Activated CD8-positive, alpha-beta memory T cell treated with anti-CD3 and anti-CD28 coated beads for 24 hours (primary cell): ENCODE results near the gene CDYL.

Experiments used
- DNase-seq: peaks from one replicate; pipeline ENCODE4 v3.0.0-alpha.2; 2020

CDYL gene

DNA sequence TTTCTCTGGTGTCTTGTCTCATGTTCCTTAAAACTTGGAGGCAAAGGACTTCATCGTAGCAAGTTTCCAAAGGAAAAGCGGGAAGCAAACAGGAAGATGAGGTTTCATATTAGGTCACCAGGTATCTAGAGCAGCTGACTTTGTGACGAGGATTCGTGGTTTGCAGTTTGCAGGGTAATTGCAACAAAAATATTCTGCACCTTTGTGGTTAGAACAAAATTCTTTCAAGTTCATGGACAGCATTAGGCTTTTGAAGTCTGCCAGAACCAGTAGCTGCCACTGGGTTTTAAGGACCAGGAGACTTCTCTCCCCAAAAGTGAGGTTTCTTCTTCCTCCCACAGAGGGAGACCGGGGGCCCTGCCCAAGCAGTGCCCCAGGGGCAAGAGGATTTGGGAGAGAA, 164.2 kb downstream of the CDYL start:
- DNase-seq: no peak

DNA sequence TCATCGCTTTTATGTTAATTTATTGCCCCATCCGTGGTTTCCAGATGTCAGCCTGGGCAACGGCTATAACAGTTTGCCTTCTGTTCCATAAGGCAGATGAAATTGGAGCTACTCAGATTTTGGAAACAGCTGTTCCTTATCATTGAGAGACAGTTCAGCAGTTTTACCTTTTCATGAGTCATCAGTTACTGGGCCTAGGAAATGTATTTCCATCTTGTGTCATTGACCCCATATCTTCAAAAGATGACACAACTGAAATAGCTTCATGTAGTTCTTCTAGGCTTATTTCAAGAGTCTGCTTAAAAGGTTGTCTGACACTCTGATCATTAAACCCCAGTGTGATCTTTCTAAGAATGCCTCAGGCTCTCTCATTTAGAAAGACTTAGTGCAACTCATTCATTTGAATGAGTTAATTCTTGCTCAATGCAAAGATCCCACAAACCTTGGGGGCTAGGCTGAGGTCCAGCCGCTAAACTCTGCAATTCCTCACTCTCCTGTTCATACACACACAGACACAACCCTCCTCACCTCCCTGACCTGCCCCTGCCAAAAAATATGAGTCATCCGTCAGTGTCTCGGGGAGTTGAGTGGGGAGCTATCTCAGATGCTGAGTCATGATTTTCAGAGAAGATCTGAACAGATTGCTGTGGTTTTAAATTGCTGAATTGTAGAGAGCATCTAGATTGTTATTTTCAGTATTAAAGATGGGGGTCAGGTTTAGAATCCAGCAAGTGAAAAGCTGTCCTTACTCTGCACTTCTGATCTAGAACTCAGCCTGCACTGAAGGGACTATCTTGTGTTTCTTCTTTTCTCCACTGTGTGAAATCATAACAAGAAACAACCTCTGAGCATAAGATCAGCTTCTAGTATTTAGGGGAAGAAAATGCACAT, 165.8 kb downstream of the CDYL start:
- DNase-seq: peak; percentile 65

DNA sequence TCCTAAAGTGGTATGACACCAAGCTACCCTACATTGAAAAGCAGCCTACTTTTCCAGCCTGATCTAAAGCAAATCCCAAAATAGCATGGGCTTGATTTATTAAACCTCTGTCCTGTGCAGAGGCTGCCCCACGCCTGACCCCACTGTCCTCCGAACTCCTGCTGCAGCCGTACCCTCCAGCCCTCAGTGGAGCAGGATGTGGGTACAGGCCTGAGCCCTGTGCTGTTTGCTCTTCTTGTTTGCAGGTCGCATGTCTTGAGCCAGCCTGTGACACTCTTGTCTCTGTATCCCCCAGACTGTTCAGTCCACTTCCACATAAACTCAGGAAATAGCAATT, 166.4 kb downstream of the CDYL start:
- no peak for DNase-seq

DNA sequence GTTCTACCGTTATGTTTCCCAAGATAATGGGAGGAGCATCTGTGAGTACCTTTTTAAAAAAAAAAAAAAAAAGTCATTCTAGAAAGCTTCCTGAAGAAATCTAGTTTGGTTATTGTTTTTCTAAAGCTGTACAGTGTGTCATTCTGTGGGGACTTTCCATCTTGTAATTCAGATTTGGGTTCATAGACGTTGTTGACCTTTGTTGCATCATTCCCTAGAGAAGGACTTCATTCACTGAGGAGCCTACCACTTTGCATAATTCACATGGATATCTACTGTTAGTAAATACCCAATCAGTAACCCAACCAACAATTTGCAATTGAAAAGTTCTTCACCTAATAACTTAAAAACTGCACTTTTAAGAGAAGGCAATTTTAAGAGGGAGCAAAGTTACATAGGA, 167.5 kb downstream of the CDYL start:
- DNase-seq: no peak

DNA sequence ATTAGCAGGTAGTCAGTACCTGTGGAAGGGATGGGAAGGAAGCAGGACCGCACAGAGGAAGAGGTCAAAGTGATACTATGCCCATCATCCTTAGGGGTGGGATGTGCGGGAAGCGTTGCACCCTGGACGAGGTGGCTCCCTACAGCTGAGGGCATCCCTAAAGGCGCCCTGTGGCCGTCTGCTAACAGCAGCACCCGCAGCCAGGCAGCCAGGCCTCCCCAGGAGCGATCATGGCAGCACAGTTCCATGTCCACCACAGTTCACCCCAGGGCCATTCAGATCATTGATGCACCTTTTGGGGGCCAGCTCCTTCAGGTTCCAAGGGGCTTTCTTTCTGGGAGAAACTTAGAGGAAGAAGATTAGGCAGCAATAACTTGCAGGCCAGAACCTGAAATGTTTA, 168.1 kb downstream of the CDYL start:
- no peak for DNase-seq

DNA sequence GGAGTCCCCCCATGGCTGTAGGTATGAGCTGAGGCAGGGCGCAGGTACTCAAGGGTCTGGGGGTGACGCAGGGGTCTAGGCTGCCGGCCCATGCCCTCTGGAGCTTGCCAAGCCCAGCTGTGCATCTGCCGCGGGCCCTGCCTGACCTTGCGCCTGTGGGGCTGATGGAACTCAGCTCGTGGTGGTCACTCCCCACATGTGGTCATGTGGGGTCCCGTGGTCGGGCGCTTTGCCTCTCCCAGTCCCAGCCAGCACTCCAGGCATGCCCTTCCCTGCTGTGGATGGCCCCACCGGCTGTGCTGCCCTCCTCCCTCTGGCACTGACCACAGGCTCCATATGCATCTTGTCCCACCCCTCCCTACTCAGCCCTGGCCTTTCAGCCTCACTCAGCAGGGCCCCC, 170.3 kb downstream of the CDYL start:
- no peak for DNase-seq

DNA sequence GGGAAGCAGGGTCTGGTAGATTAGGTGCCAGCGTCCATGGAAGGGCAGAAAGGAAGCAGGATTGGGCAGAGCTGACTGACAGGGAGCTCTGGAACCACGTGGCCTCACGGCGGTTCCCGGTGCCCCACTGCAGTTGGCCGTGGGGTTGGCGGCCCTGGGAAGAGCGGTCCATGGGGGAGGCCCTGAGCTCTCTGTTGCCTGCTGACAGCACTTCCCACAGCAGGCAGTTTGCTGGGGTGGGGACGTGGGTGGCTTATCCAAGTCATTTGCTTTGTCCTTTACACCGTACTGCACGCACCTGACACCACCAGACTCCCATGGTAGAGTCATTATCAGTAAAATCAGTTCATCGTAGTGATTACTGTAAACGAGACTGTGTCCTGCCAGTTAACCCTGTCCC, 171.5 kb downstream of the CDYL start:
- no peak for DNase-seq

DNA sequence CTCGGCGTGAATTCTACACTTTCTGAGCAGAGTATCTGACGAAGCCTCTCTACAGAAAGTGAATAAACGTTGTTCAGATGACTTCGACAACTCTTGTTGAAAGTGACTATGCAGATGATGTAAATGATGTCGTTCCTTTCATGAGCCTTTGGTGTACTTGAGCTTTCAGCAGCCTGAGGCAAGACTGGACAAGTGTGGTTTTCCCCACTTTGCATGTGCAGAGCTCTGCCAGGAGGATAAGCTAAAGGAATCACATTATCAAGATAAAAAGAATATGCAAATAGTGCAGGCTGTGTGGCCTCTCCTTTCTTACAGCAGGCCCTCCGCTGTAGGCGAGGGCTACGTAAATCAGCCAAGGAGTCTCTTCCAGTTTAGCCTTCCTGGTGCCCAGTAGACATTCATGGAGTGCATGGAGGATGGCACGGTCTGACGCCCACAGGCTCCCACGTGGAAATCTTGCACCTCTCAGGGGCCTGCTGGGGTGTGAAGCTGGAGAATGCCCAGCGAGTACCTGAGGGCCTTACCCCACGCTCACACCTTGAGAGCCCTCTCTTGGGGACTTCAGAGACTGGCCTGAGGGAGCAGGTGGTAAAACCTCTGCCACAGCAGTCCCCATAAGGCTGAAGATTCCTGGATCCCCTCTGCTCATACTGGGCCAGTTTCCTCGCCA, 172.7 kb downstream of the CDYL start:
- no peak for DNase-seq

DNA sequence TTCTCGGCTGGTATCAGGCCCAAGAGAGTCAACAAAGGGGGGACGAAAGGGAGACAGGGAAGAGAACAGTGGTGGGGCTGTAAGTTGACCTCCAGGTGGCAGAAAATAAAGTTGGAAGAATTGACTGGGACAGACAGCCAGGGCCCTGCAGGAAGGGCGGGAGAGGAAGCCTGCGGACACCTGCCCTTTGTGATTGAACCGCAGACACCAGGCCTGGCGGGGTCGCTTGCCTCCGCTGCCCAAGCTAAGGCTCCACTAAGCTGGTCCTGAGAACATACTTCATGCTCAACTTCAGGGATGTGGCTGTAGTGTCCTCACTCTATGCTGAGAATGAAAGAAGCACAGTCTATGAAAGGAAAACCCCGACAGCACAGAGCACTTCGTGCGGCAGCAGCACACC, 173.9 kb downstream of the CDYL start:
- DNase-seq: no peak

DNA sequence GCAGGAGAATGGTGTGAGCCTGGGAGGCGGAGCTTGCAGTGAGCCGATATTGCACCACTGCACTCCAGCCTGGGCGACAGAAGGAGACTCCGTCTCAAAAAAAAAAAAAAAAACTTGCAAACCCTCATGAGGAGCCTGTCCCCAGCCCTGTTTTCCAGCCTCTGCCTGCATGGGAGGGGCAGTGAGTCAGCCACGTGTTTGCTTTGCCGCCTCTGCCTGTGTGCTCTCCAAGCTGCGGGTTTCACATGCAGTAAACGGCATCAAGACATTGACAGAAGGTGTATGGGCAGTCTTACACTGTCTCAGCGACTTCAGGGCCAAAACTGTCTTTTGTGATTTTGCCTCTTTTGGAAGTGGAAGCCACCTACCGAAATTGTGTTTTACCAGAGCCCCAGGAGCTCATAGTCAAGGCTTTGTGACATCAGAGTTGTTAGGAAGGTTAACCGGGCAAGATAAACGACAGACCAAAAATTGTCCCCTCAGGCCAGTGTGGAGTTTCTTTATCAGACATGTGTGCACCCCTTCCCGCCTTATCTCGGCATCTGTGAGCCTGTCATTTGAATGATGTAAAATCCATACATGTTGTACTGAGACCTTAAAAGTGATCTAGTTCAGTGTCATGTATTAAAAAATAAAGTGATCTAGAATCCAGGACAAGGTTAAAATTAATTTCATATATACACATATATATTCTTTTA, 174.8 kb downstream of the CDYL start:
- no peak for DNase-seq

DNA sequence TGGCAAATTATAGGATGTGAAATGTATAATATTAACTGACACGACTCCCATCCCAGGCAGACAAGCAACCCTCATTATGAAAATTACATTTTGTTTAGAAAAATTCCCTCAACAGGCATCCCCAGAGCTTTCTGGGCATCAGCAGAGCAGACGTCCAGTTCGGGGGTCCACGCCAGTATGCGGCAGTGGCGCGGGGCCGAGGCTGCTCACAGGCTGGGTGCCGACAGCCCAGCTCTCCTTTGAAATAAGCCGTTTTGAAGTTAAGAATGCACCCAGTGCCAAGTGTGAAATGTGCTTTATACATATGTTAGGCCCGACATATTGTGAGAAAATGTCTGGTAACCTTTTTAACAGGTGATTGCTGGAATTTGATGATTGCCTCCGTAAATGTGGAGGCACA, 177.2 kb downstream of the CDYL start:
- DNase-seq: peak; percentile 33

DNA sequence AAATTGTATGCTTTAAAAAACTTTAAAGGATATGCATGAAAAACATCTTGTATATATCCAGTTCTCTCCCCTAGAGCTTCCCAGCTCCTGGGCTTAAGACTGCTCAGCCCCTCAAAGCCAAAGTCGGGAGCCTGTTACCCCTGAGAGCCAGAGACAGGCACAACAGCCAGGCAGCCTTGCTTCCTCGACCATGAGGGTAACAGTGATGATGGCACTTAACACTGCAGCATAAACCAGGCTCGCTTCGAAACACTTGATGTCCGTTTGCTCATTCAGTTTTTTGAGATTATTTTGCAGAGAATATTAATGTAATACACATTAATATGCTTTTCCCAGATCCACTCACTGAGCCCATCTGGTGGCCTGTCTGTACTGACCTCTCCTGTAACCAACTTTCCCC, 180.4 kb downstream of the CDYL start:
- DNase-seq: peak; percentile 15

DNA sequence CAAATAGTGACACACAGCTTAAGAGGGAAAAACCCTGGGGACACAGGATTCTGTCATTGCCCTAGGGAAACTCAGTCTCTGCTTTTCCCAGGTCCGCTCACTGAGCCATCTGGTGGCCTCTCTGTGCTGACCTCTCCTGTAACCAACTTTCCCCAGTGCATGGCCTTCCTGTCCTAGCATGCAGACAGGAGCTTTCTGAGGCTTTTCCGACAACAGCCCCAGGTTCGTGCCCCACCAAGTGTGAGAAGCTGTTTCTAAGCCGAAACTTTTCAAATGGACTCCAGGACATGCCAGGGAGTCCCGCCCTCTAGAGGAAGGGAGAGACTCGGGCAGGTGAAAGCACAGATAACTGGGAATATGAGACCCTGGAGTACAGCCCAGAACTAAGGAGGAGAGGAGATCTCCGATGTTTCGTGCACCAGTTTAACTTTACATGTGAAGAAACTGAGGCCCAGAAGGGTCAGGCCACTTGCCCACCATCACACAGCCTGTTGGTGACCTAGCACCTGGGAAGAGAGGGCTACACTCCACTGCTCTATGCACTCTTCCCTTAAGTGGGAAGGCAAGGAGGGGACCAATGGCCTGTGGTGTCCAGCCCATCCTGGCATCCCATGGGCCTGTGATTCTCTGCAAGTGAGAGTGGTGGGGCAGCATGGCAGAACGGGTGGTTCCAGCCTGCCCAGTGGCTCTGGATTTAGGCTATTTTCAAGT, 181.5 kb downstream of the CDYL start:
- peak; percentile 46 for DNase-seq

DNA sequence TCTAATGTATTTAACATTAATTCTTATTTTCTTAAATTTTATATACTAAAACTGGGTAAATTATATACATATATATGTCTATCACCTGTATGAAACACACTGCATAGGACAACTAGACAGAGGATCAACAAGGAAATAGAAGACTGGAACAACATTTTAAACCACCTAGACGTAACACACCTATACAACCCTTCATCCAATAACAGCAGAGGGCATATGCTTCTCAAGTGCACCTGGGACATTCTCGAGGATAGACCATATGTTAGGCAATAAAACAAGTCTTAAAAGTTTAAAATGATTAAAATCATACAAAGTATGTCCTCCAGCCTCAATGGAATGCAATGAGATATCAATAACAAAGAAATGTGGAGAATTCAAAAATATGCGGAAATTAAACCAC, 182.4 kb downstream of the CDYL start:
- no peak for DNase-seq

DNA sequence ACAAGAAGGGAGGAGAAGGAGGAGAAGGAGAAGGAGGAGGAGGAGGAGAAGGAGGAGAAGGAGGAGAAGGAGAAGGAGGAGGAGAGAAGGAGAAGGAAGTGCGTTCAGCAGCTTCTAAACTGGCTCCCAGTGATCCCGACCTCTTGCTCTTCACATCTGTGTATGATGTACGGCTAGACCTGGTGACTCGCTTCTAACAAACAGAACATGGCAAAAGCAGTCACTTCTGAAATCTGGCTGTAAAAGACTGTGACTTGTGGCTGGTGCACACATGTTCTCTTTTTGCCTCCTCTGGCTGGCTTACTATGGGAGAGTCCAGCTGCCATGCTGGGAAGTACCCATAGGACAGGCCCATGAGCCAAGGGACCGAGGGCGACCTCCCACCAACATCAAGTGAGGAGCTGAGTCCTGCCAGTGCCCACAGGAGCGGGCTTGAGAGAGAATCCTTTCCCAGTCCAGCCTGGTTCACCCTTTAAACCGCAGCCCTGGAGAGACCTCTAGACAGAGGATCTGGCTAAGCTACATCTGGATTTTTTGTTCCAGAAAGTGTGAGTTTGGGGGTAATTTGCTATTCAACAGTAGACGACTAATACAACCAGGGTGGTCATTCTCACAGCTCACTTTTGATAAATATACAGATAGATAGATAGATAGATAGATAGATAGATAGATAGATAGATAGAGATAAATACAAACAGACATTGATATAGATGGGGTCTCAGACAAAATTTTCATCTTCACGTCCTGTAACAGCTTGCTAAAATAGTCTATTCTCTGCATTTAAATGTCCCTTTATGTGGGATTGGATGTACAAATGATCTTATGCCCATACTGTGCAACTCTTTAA, 185.3 kb downstream of the CDYL start:
- peak; percentile 26 for DNase-seq

DNA sequence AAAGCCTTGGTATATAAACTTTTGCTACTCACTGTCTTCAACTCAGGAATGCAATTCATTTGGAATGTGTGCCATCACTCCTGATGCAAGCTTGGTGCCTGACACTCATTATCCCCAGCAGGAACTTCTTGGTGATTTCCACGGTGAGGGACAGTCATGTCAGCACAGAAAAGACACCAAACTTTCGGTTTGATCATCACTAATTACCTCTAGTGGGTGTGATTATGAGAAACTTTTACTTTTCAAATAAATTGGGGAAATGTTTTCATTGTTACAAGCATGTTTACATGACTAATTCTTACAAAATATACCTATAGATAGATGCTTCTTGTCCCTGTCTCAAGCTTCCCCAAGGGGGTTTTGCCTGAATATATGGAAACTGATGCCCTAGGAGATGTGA, 186.7 kb downstream of the CDYL start:
- no peak for DNase-seq

DNA sequence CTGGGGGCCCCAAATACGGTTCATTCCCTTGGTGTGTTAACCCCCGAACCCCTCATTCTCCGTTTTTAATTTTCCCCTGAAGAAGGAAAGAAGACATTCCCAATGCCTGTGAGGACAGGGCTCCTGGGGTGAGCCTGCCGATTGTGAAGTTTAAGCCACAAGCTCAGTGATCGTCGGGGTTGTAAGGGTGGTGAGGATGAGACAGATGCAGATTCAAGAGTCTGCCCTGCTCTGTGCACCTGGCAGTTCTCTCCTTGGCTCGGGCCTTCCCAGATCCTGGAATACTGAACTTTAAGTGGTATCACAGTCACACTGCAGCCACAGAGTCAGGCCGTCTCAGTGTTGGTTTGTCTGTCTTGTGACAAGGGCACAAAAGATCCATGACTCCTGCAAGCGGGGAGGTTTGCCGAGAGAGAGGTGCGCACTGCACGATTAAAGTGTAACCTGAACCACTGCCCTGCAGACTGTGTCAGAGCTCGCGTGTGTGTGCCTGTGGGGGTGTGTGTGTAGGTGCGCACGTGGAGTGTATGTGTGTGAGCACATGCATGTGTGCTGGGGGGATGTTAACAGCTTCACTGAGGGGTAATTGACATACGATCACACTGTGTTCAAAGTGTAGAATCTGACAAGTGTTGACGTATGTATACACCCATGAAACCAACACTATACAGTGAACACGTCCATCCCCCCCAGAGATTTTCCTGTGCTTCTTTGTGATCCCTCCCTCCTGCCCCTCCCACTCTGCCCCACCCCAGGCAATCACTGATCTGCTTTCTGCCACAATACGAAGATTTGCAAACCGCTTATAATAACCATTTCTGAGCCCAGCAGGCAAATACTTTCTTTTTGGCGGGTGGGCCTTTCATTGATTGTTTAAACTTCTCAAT, 188.7 kb downstream of the CDYL start:
- peak; percentile 41 for DNase-seq

DNA sequence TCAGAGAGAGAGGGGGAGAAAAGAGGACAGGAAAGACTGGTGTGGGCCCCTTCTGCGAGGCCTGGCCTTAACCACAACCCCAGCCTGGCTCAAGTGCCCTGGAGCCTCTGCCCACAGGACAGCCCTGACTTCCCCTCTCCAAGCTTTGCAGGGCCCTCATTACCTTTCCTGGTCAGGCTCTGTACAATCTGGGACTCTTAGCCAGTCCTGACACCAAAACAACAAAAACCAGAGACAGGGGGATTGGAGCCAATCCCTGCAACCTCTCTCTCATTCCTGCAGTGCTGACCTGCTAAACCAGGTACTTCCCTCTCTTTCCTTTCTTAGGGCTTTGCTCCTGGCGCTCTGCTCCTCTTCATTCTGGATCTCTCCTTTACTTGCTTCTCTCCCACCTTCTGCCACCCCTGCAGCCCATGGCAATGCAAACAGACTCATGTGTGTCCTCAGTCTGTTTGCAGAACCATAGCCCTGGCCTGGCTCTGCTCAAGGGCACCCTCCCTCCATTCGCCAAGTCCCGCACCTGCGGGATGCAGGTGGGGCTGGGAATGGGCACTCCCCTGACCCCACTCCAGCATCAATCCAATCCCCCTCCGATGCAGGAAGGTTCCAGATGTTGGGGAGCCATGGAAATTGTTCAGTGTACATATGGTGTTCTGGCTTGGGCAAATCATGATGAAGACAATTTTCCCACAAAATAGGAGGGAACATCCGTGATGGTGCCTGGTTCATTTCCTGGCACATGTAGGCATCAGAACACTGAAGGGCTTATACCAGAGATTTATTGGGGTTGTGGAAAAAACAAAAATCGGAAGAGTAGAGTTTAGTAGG, 189.6 kb downstream of the CDYL start:
- peak; percentile 35 for DNase-seq

DNA sequence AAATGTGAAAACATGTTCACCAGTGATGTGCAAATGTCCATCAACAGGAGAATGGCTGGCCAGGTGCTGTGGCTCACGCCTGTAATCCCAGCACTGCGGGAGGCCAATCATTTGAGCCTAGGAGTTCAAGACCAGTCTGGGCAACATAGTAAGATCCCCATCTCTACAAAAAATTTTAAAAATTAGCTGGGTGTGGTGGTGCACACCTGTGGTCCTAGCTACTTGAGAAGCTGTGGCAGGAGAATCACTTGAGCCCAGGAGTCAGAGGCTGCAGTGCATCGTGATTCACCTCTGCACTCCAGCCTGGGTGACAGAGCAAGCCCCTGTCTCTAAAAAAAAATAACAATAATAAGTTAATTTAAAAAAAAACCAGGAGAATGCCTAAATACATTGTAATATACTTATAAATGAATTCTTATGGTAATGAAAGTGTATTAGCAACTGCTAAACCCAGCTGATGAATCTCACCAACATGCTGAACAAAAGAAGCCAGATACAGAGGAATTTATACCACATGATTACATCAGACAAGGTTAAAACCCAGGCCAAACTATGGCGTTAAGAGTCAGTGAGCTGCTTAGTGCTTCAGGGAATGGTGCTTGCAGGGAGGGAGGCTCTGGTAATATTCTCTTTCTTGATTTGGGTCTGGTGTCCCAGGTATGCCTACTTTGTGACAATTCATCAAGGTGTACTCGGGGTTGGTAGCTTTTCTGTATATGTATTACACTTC, 191.3 kb downstream of the CDYL start:
- no peak for DNase-seq
